IMR-90 (cell line): ENCODE results near the gene PATJ. TPM values are rescaled to one million over a fixed set of nuclear protein-coding genes. Genes with fewer than 3 reads are reported as not detected.

Experiments used
- ATAC-seq: fragments of 200-7000 bp; cut with Tn5 transposase; 2 replicates; pipeline ENCODE4 v1.9.1; 2020; ENCODE audit warnings: low read depth, mild to moderate bottlenecking, moderate library complexity
- BruUV-seq: library from RNA; stranded (reverse); fragments of 400-500 nt; replicated peaks from 2 replicates; lab custom pipeline; 2021; lab: Mats Ljungman, UMichigan
- CTCF ChIA-PET: fragments of 300-600 bp; formaldehyde crosslinking; extraction: SDS; loops from one replicate; lab custom pipeline; 2021; ENCODE audit warnings: antibody characterized with exemption; lab: Yijun Ruan, JAX
- POLR2A ChIA-PET: fragments of 300-600 bp; sonication (Branson Sonifier 250); formaldehyde crosslinking; loops from one replicate; lab custom pipeline; 2022; ENCODE audit warnings: antibody characterized with exemption; ENCODE audit not compliant: unreplicated experiment; lab: Charles Lee
- DNase-seq: peaks from one replicate; pipeline ENCODE4 v3.0.0; 2013
- H2AFZ ChIP-seq: replicated peaks from 2 replicates; pipeline ENCODE3; 2013; ENCODE audit warnings: low read length, mild to moderate bottlenecking; ENCODE audit not compliant: poor library complexity
- H2AK5ac ChIP-seq: 2 replicates; pipeline ENCODE4 v1.6.1; 2013; ENCODE audit warnings: low read depth, low read length, inconsistent platforms
- H2AK9ac ChIP-seq: replicated peaks from 2 replicates; pipeline ENCODE3; 2013; ENCODE audit warnings: mild to moderate bottlenecking, low read depth, low read length, moderate library complexity; ENCODE audit not compliant: poor library complexity
- H2BK120ac ChIP-seq: 2 replicates; pipeline ENCODE4 v1.6.1; 2013; ENCODE audit warnings: low read depth, low read length, inconsistent platforms
- H2BK15ac ChIP-seq: 3 replicates; pipeline ENCODE4 v1.6.1; 2013; ENCODE audit warnings: low read depth, low read length, inconsistent platforms
- H2BK20ac ChIP-seq: 2 replicates; pipeline ENCODE4 v1.6.1; 2013; ENCODE audit warnings: low read depth, mild to moderate bottlenecking, inconsistent platforms, low read length, moderate library complexity
- H2BK5ac ChIP-seq: 2 replicates; pipeline ENCODE4 v1.6.1; 2013; ENCODE audit warnings: mild to moderate bottlenecking, low read depth, low read length, inconsistent platforms; ENCODE audit not compliant: poor library complexity, severe bottlenecking
- H3K14ac ChIP-seq: replicated peaks from 2 replicates; pipeline ENCODE4 v1.6.1; 2013; ENCODE audit warnings: low read depth, low read length, inconsistent platforms
- H3K18ac ChIP-seq: 2 replicates; pipeline ENCODE4 v1.6.1; 2013; ENCODE audit warnings: low read depth, low read length, control low read depth
- H3K23ac ChIP-seq: 2 replicates; pipeline ENCODE4 v1.6.1; 2013; ENCODE audit warnings: low read depth, low read length, inconsistent platforms
- H3K27ac ChIP-seq: 2 replicates; pipeline ENCODE4 v1.5.1; 2013; ENCODE audit warnings: mild to moderate bottlenecking, control low read depth, low read length; ENCODE audit not compliant: insufficient read depth
- H3K27me3 ChIP-seq: 2 replicates; pipeline ENCODE4 v1.6.1; 2013; ENCODE audit warnings: low read length; ENCODE audit not compliant: control insufficient read depth, insufficient read depth
- H3K36me3 ChIP-seq: 2 replicates; pipeline ENCODE4 v1.6.1; 2013; ENCODE audit warnings: low read length, mixed read lengths; ENCODE audit not compliant: control insufficient read depth, insufficient read depth
- H3K4ac ChIP-seq: 2 replicates; pipeline ENCODE4 v1.6.1; 2013; ENCODE audit warnings: low read depth, low read length, inconsistent platforms
- H3K4me1 ChIP-seq: 2 replicates; pipeline ENCODE4 v1.6.1; 2013; ENCODE audit warnings: low read length, mixed read lengths; ENCODE audit not compliant: control insufficient read depth, insufficient read depth
- H3K4me2 ChIP-seq: 2 replicates; pipeline ENCODE4 v1.6.1; 2013; ENCODE audit warnings: low read depth, mild to moderate bottlenecking, control low read depth, low read length, moderate library complexity
- H3K4me3 ChIP-seq: 2 replicates; pipeline ENCODE4 v1.5.1; 2013; ENCODE audit warnings: low read depth, mild to moderate bottlenecking, control low read depth, low read length, moderate library complexity; ENCODE audit not compliant: insufficient read depth
- H3K56ac ChIP-seq: 2 replicates; pipeline ENCODE4 v1.6.1; 2013; ENCODE audit warnings: low read length, inconsistent platforms; ENCODE audit not compliant: insufficient read depth; ENCODE audit errors: extremely low read depth
- H3K79me1 ChIP-seq, 2 experiments: 2 replicates each; pipeline ENCODE4 v1.6.1; 2013; ENCODE audit warnings: low read length in 2 of 2, inconsistent platforms in 1 of 2, low read depth in 1 of 2
- H3K9ac ChIP-seq: 2 replicates; pipeline ENCODE4 v1.6.1; 2013; ENCODE audit warnings: low read depth, low read length, control low read depth
- H3K9me1 ChIP-seq: 2 replicates; pipeline ENCODE4 v1.6.1; 2013; ENCODE audit warnings: low read length, inconsistent platforms; ENCODE audit not compliant: insufficient read depth
- H3K9me3 ChIP-seq: 2 replicates; pipeline ENCODE4 v1.6.1; 2013; ENCODE audit warnings: low read length; ENCODE audit not compliant: control insufficient read depth, insufficient read depth
- H4K20me1 ChIP-seq: 2 replicates; pipeline ENCODE4 v1.6.1; 2013; ENCODE audit warnings: low read length, inconsistent platforms; ENCODE audit not compliant: insufficient read depth
- H4K5ac ChIP-seq: 2 replicates; pipeline ENCODE4 v1.6.1; 2013; ENCODE audit warnings: mild to moderate bottlenecking, low read depth, low read length, control low read depth
- H4K8ac ChIP-seq, 2 experiments: 2 replicates each; pipeline ENCODE4 v1.6.1; 2013; ENCODE audit warnings: low read depth in 2 of 2, low read length in 2 of 2, control low read depth in 1 of 2, inconsistent platforms in 1 of 2
- H4K91ac ChIP-seq: 2 replicates; pipeline ENCODE4 v1.6.1; 2013; ENCODE audit warnings: low read depth, low read length, inconsistent platforms; ENCODE audit not compliant: insufficient read depth
- CEBPB ChIP-seq: IDR thresholded peaks from 2 replicates; pipeline ENCODE4 v1.6.1; 2012; ENCODE audit warnings: low read depth, low read length, improper control_type of control experiment
- RCOR1 ChIP-seq: IDR thresholded peaks from 2 replicates; pipeline ENCODE4 v1.6.1; 2012; ENCODE audit warnings: mild to moderate bottlenecking, low read length, improper control_type of control experiment; ENCODE audit not compliant: insufficient replicate concordance
- WGBS, 2 experiments: methylation state at CpG; one replicate each; pipeline versions ENCODE4 v1.1.5 to v1.1.7; 2013; ENCODE audit warnings: missing lambda C conversion rate in 2 of 2; ENCODE audit not compliant: insufficient read length in 1 of 2; ENCODE audit errors: extremely low coverage in 2 of 2; 5-methylcytosine and 5-hydroxymethylcytosine counted together
- dilution Hi-C: fragments of 300-500 bp; cut with HindIII; formaldehyde crosslinking; loops from one replicate; pipeline ENCODE4 v1.14.3; 2018; ENCODE audit warnings: low sequenced_read_pairs; ENCODE audit not compliant: unreplicated experiment
- in situ Hi-C: fragments of 300-500 bp; cut with MboI; formaldehyde crosslinking; loops from 3 replicates; pipeline ENCODE4 v1.14.3; 2019; ENCODE audit warnings: low sequenced_read_pairs, inconsistent platforms, mixed read lengths
- intact Hi-C: fragments of 100-400 bp; cut with micrococcal nuclease; formaldehyde crosslinking; loops from 2 replicates; pipeline ENCODE4 v1.10.0; 2022
- polyA plus RNA-seq, 3 experiments: library from polyadenylated mRNA; depleted of rRNA; stranded (reverse); fragments of >200 nt; gene quantifications; 2 replicates each; pipeline ENCODE4 v1.2.3, GENCODE V29; 2012; ENCODE audit warnings: low replicate concordance in 1 of 3
- total RNA-seq: library from RNA; depleted of rRNA; stranded (reverse); fragments of >200 nt; gene quantifications from 2 replicates; pipeline ENCODE4 v1.2.3, GENCODE V29; 2012
- TF ChIP-seq, protein P1 (sequence below): conservative IDR thresholded peaks from 2 replicates; pipeline ENCODE4 v1.5.1; 2012; ENCODE audit warnings: mild to moderate bottlenecking, low read depth, low read length, improper control_type of control experiment

The PATJ gene
- total and polyA plus RNA-seq, 2 of the 4 experiments (the other 2 are of a cell fraction) = 2.0 to 3.4 TPM

- Histone ChIP-seq H3K18ac (no peak overlapping the region), H3K14ac (no peak overlapping the region; the same call in 1 of the 2 replicates), H2BK15ac (no peak overlapping the region), H2BK120ac (no peak overlapping the region), H3K27me3 (no peaks in the 10 kb centered on the region), H3K4me3 (no peak overlapping the region), H4K8ac (no peak overlapping the region), H3K56ac (no peak overlapping the region), H3K36me3 (no peaks in the 10 kb centered on the region), H2AK5ac (no peak overlapping the region), H3K27ac (no peak overlapping the region), H3K4me1 (peaks cover 8% of the 10 kb centered on the region), H2AK9ac (no peak overlapping the region), H3K4me2 (no peak overlapping the region), H4K5ac (no peak overlapping the region), H3K9ac (no peak overlapping the region), H3K9me1 (0 out of 2 replicates have a peak, but pooled peaks cover 3% of the 10 kb centered on the region), H3K9me3 (no peaks in the 10 kb centered on the region), H3K4ac (no peak overlapping the region), H4K91ac (no peak overlapping the region), H3K79me1 (no peaks in the 10 kb centered on the region), H2BK20ac (no peak overlapping the region), H4K20me1 (no peaks in the 10 kb centered on the region), H2BK5ac (no peak overlapping the region), H3K23ac (no peak overlapping the region), H2AFZ (no peak overlapping the region)
- ChIA-PET POLR2A (no interaction called here), CTCF (interaction anchor here (0.6 kb wide), 1 partner anchor 674 kb away, joined by 3 read pairs; no protein-coding TSS in a partner anchor)
- ATAC-seq (no peak), DNase-seq (no peak)
- dilution Hi-C loops (no loop called here), in situ Hi-C loops (loop anchor here (5.0 to 10.0 kb wide), 2 partner anchors 121 to 868 kb away; no protein-coding TSS in a partner anchor), intact Hi-C loops (no loop called here)
- no CpG with 5 or more reads among the region's 2 CpGs for WGBS, 2 experiments
- TF ChIP-seq RCOR1 (no peak), CEBPB (no peak)
- TF ChIP-seq, protein P1, sequence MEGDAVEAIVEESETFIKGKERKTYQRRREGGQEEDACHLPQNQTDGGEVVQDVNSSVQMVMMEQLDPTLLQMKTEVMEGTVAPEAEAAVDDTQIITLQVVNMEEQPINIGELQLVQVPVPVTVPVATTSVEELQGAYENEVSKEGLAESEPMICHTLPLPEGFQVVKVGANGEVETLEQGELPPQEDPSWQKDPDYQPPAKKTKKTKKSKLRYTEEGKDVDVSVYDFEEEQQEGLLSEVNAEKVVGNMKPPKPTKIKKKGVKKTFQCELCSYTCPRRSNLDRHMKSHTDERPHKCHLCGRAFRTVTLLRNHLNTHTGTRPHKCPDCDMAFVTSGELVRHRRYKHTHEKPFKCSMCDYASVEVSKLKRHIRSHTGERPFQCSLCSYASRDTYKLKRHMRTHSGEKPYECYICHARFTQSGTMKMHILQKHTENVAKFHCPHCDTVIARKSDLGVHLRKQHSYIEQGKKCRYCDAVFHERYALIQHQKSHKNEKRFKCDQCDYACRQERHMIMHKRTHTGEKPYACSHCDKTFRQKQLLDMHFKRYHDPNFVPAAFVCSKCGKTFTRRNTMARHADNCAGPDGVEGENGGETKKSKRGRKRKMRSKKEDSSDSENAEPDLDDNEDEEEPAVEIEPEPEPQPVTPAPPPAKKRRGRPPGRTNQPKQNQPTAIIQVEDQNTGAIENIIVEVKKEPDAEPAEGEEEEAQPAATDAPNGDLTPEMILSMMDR = 0 out of 2 replicates have a peak, but pooled peaks have one; percentile 18
- no TSS peak for BruUV-seq
These were observed 100.7 kb downstream of the PATJ start for GRCh38 chr1:61842863-61843514.
